ENCODE results near the gene PHF1. TPM values are rescaled to one million over a fixed set of nuclear protein-coding genes. Genes with fewer than 3 reads are reported as not detected.

PHF1 gene
- total and polyA plus RNA-seq, 5 donors, result 55.5 to 76.4 (median 65.5) TPM

GRCh38 chr6:33428224-33428965, 17.6 kb downstream of the PHF1 start:
- 5% methylated on average over 33 of the region's 33 CpGs for WGBS
- DNase-seq (peak in 1 of 3 donors; percentile 68), ATAC-seq (no peak)
- H3K9me3 ChIP-seq (ENCODE audit: control insufficient read depth, low read length), result no peaks in the 10 kb centered on the region
- peak overlapping the region; percentile 72 for H3K4me3 ChIP-seq (ENCODE audit: low read length)
- peak overlapping the region; percentile 1 for H3K27ac ChIP-seq (ENCODE audit: low read length)
- peaks cover 17% of the 10 kb centered on the region for H3K4me1 ChIP-seq (ENCODE audit: control insufficient read depth, insufficient read depth, low read length)
- no peaks in the 10 kb centered on the region for H3K27me3 ChIP-seq (ENCODE audit: control insufficient read depth, insufficient read depth)
- intact Hi-C loops (cut with DNase I), result loop anchor here in 1 of 4 donors (10.0 kb wide), 1 partner anchor 146 kb away; no protein-coding TSS in a partner anchor

- intact Hi-C loops (cut with DNase I), result loop anchor here in 1 of 4 donors (10.0 kb wide), 1 partner anchor 146 kb away; no protein-coding TSS in a partner anchor
- H3K4me1 ChIP-seq (ENCODE audit: control insufficient read depth, insufficient read depth, low read length), result peaks cover 17% of the 10 kb centered on the region
Measured at GRCh38 chr6:33428966-33429749, 18.3 kb downstream of the PHF1 start.

GRCh38 chr6:33429750-33430052, 18.9 kb downstream of the PHF1 start:
- ATAC-seq, result no peak
- no peak overlapping the region for H3K27ac ChIP-seq (ENCODE audit: low read length)
- no peak overlapping the region for H3K4me3 ChIP-seq (ENCODE audit: low read length)
- intact Hi-C loops (cut with DNase I), result loop anchor here in 1 of 4 donors (10.0 kb wide), 1 partner anchor 145 kb away; no protein-coding TSS in a partner anchor
- 45% methylated on average over 2 of the region's 2 CpGs for WGBS
- peaks cover 12% of the 10 kb centered on the region for H3K4me1 ChIP-seq (ENCODE audit: control insufficient read depth, insufficient read depth, low read length)
- H3K9me3 ChIP-seq (ENCODE audit: control insufficient read depth, low read length), result no peaks in the 10 kb centered on the region
- H3K27me3 ChIP-seq (ENCODE audit: control insufficient read depth, insufficient read depth), result no peaks in the 10 kb centered on the region
- DNase-seq, result no peak

More at GRCh38 chr6:33428966-33429749, 18.3 kb downstream of the PHF1 start:
- no peak for ATAC-seq
- WGBS, result 60% methylated on average over 5 of the region's 5 CpGs
- Histone ChIP-seq H3K27ac (ENCODE audit: low read length) (peak overlapping the region; percentile 43), H3K9me3 (ENCODE audit: control insufficient read depth, low read length) (no peaks in the 10 kb centered on the region), H3K27me3 (ENCODE audit: control insufficient read depth, insufficient read depth) (no peaks in the 10 kb centered on the region), H3K4me3 (ENCODE audit: low read length) (no peak overlapping the region)
- DNase-seq, result peak in 1 of 3 donors; percentile 34

DNA sequence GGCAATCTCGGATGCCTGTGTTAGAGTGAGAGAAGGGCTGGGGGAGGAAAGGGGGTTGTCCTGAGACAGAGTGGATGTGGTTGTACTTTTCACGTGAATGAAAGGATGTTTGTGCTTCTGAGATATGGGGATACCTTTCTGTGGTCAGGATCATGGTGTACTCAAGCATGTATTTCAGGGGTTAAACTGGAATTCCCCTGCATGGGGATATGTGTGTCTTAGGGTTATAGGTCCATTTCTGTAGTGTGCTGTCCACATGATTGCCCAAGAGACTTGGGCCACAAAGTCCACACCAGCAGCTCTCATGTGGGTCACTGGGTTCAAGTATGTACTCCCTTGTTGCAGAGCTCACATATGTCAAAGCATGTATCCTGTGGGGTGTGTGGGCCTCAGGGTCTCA, 19.5 kb downstream of the PHF1 start:
- no peak overlapping the region for H3K27ac ChIP-seq (ENCODE audit: low read length)
- DNase-seq (no peak), ATAC-seq (no peak)
- 53% methylated on average over 2 of the region's 2 CpGs for WGBS
- intact Hi-C loops (cut with DNase I), result no loop called here
- no peak overlapping the region for H3K4me3 ChIP-seq (ENCODE audit: low read length)
- no peaks in the 10 kb centered on the region for H3K9me3 ChIP-seq (ENCODE audit: control insufficient read depth, low read length)
- H3K4me1 ChIP-seq (ENCODE audit: control insufficient read depth, insufficient read depth, low read length), result peaks cover 8% of the 10 kb centered on the region
- H3K27me3 ChIP-seq (ENCODE audit: control insufficient read depth, insufficient read depth), result no peaks in the 10 kb centered on the region

GRCh38 chr6:33430991-33431879, 20.4 kb downstream of the PHF1 start:
- DNase-seq (peak; percentile 74 to 87 (median 82)), ATAC-seq (peak; percentile 22 to 38)
- intact Hi-C loops (cut with DNase I), result no loop called here
- no peak overlapping the region for H3K4me3 ChIP-seq (ENCODE audit: low read length)
- 4% methylated on average over 12 of the region's 12 CpGs for WGBS
- H3K27me3 ChIP-seq (ENCODE audit: control insufficient read depth, insufficient read depth), result no peaks in the 10 kb centered on the region
- no peaks in the 10 kb centered on the region for H3K9me3 ChIP-seq (ENCODE audit: control insufficient read depth, low read length)
- no peak overlapping the region for H3K27ac ChIP-seq (ENCODE audit: low read length)
- H3K4me1 ChIP-seq (ENCODE audit: control insufficient read depth, insufficient read depth, low read length), result peaks cover 8% of the 10 kb centered on the region

DNA sequence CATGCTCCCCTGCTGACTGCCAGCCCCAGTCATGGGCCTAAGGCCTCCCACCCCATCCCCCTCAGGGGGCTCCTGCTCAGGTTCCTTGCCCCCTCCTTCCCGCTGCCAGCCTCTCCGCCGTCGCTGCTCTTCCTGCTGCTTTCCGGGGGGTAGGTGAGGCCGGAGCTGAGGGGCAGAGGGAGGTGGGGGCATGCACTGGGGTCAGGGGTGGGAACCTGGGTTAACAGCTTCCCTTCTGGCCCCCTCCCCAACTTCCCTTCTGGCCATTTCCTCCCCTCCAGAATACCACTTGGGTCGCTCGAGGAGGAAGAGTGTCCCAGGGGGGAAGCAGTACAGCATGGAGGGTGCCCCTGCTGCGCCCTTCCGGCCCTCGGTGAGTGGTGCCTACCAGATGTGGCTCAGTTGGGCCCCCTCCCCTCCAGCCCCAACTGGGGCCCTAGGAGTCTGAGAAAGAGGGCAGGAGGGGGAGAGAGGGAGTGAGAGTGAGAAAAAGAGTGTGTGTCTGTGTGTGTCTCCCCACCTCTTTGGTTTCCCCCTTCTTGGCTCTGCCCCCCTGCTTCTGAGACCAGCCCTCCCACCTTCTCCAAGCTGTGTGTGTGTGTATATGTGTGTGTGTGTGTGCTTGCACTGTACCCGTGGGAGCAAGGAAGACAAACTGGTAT, 21.2 kb downstream of the PHF1 start:
- intact Hi-C loops (cut with DNase I), result no loop called here
- H3K9me3 ChIP-seq (ENCODE audit: control insufficient read depth, low read length), result no peaks in the 10 kb centered on the region
- no peak for DNase-seq
- no peak overlapping the region for H3K27ac ChIP-seq (ENCODE audit: low read length)
- 44% methylated on average over 12 of the region's 12 CpGs for WGBS
- no peaks in the 10 kb centered on the region for H3K27me3 ChIP-seq (ENCODE audit: control insufficient read depth, insufficient read depth)
- peaks cover 8% of the 10 kb centered on the region for H3K4me1 ChIP-seq (ENCODE audit: control insufficient read depth, insufficient read depth, low read length)
- ATAC-seq, result no peak
- no peak overlapping the region for H3K4me3 ChIP-seq (ENCODE audit: low read length)

GRCh38 chr6:33432546-33432945, 21.7 kb downstream of the PHF1 start:
- Histone ChIP-seq H3K27ac (ENCODE audit: low read length) (no peak overlapping the region), H3K9me3 (ENCODE audit: control insufficient read depth, low read length) (no peaks in the 10 kb centered on the region), H3K4me1 (ENCODE audit: control insufficient read depth, insufficient read depth, low read length) (peaks cover 8% of the 10 kb centered on the region), H3K27me3 (ENCODE audit: control insufficient read depth, insufficient read depth) (no peaks in the 10 kb centered on the region), H3K4me3 (ENCODE audit: low read length) (no peak overlapping the region)
- DNase-seq (no peak), ATAC-seq (no peak)
- intact Hi-C loops (cut with DNase I), result no loop called here
- 71% methylated on average over 10 of the region's 10 CpGs for WGBS

- DNase-seq, result no peak
- Histone ChIP-seq H3K27me3 (ENCODE audit: control insufficient read depth, insufficient read depth) (no peaks in the 10 kb centered on the region), H3K4me3 (ENCODE audit: low read length) (no peak overlapping the region), H3K9me3 (ENCODE audit: control insufficient read depth, low read length) (no peaks in the 10 kb centered on the region), H3K27ac (ENCODE audit: low read length) (peak overlapping the region; percentile 9), H3K4me1 (ENCODE audit: control insufficient read depth, insufficient read depth, low read length) (peaks cover 8% of the 10 kb centered on the region)
- no peak for ATAC-seq
- intact Hi-C loops (cut with DNase I), result no loop called here
- WGBS, result 97% methylated on average over 1 of the region's 1 CpG
Measured at GRCh38 chr6:33433001-33433543, 22.3 kb downstream of the PHF1 start.

- Histone ChIP-seq H3K4me1 (ENCODE audit: control insufficient read depth, insufficient read depth, low read length) (peaks cover 6% of the 10 kb centered on the region), H3K27me3 (ENCODE audit: control insufficient read depth, insufficient read depth) (no peaks in the 10 kb centered on the region), H3K27ac (ENCODE audit: low read length) (peak overlapping the region; percentile 9), H3K9me3 (ENCODE audit: control insufficient read depth, low read length) (no peaks in the 10 kb centered on the region), H3K4me3 (ENCODE audit: low read length) (no peak overlapping the region)
- WGBS, result 14% methylated on average over 16 of the region's 17 CpGs
- intact Hi-C loops (cut with DNase I), result no loop called here
- ATAC-seq (peak; percentile 28 to 62), DNase-seq (no peak)
Measured at GRCh38 chr6:33433544-33434191, 22.9 kb downstream of the PHF1 start.

GRCh38 chr6:33434961-33435360, 24.1 kb downstream of the PHF1 start:
- WGBS, result 86% methylated on average over 4 of the region's 4 CpGs
- peaks cover 3% of the 10 kb centered on the region for H3K4me1 ChIP-seq (ENCODE audit: control insufficient read depth, insufficient read depth, low read length)
- H3K9me3 ChIP-seq (ENCODE audit: control insufficient read depth, low read length), result no peaks in the 10 kb centered on the region
- intact Hi-C loops (cut with DNase I), result no loop called here
- DNase-seq (no peak), ATAC-seq (no peak)
- no peaks in the 10 kb centered on the region for H3K27me3 ChIP-seq (ENCODE audit: control insufficient read depth, insufficient read depth)
- H3K4me3 ChIP-seq (ENCODE audit: low read length), result no peak overlapping the region
- no peak overlapping the region for H3K27ac ChIP-seq (ENCODE audit: low read length)
